GM12873 (cell line): ENCODE data around the gene EXOSC7.

ENCODE experiments used
- CTCF ChIP-seq: IDR thresholded peaks from 2 replicates; pipeline ENCODE4 v1.5.1; 2012; ENCODE audit warnings: low read depth, mild to moderate bottlenecking, moderate library complexity, low read length, control low read depth; ENCODE audit not compliant: insufficient read depth; ENCODE audit errors: missing control alignments

EXOSC7 gene

GRCh38 chr3:44996556-44996969 is 20.5 kb downstream of the EXOSC7 start:
- no peak for TF ChIP-seq CTCF

- TF ChIP-seq CTCF: no peak
Observed at GRCh38 chr3:44999782-45000181, 23.7 kb downstream of the EXOSC7 start.

GRCh38 chr3:45000823-45001222 is 24.8 kb downstream of the EXOSC7 start:
- TF ChIP-seq CTCF: no peak

GRCh38 chr3:45001738-45002137 is 25.7 kb downstream of the EXOSC7 start:
- TF ChIP-seq CTCF: peak; percentile 23

- no peak for TF ChIP-seq CTCF
Observed at GRCh38 chr3:45002139-45002660, 26.2 kb downstream of the EXOSC7 start.

- TF ChIP-seq CTCF: no peak
Observed at GRCh38 chr3:45002720-45003119, 26.7 kb downstream of the EXOSC7 start.

GRCh38 chr3:45003406-45003805 is 27.4 kb downstream of the EXOSC7 start:
- no peak for TF ChIP-seq CTCF
